ENCODE data around the gene SLC35G2.
A peak's percentile ranks its signal among the peaks of the same experiment; 100 is the strongest.
"Not testable (repeated sequence)": the region's sequence is repeated elsewhere in the genome, so short reads cannot be mapped to it uniquely, and the experiment has no call there.

Gene SLC35G2
- 0.12 to 1.2 (median 0.40) reads per million in 18 experiments for total RNA-seq

DNA sequence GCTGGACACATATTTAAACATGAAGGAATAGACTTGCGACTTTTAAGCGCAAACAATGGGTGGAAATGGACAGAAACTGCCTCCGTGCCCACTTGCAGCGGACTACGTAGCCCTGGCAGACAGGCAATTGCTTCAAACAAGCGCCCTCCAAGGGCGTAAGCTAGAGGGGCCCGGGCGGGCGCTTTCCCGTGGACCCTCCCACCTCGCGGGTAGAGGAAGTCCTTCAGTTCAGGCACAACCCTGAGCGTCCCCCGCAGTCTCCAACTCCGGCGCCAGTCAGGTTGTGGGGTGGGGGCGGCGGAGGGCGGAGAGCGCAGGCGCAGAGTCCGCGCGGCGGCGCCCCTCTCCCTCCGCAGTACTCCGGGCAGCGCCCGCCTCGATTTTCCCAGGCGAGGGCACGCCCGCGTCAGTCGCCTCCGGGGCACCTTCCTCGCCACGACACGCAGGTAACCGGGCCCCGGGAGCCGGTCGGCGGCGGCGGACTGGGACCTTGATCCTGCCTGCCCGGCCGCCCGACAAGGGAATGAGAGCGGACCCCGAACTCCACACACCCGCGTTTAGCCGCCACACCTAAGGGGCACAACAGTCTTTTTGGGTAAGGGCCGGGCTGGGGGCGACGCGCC lies at the start of gene SLC35G2:
SLC35G2 (plus strand) TSS at position 358 of the 623 bp plus-strand sequence. CDS start 35,335 bp downstream, outside the sequence.
- peak in 1 of 2 donors; percentile 13 for DNase-seq

DNA sequence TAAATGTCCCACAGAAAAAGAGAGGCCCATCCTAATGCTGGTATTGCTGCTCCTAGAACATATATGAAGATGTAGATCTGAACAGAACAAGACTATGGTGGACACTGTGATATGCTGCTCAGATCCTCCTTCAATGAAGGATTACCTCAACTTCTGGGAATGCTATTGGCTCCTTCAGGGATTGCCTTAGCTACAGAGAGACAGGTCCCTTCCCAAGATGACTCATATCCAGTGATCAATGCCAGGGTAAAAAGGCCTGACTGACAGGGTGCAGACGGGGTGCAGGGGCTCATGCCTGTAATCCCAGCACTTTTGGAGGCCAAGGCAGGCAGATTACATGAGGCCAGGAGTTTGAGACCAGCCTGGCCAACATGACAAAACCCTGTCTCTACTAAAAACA lies 46.2 kb upstream of the SLC35G2 start:
- no peak for DNase-seq

DNA sequence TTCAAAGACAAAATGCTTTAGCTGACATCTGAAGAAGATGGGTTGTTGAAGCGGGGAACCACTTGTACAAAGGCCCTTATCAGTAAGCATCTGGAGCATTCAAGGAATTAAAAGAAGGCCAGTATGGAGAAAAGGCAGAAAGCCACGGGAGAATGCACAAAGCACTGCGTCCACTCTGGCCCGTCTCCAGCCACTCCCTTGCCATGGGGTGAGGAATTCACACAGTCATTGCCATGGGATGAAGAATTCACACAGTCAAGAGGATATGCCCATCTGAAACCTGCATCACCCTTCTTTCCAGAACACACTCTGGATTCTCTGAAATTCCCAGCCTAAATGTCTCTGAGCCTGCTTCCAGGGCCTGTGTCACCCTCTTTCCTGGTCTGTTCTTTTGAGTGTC lies 40.1 kb upstream of the SLC35G2 start:
- DNase-seq = no peak

DNA sequence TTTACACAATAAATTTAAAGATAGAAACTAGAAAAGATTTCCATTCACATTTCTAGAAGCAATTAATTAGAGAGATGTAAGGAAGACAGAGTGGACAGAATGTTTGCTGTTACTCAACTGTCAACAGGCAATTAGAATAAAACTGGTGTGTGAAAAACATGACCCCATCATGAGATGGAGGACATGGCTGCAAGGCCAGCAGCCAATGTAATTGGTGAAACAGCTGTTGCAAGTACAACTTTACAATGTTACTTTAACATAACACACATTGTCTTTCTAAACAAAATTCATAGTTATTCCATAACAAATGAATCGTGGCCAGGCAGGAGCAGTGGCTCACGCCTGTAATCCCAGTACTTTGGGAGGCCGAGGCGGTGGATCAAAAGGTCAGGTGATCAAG lies 38.2 kb upstream of the SLC35G2 start:
- DNase-seq = no peak

DNA sequence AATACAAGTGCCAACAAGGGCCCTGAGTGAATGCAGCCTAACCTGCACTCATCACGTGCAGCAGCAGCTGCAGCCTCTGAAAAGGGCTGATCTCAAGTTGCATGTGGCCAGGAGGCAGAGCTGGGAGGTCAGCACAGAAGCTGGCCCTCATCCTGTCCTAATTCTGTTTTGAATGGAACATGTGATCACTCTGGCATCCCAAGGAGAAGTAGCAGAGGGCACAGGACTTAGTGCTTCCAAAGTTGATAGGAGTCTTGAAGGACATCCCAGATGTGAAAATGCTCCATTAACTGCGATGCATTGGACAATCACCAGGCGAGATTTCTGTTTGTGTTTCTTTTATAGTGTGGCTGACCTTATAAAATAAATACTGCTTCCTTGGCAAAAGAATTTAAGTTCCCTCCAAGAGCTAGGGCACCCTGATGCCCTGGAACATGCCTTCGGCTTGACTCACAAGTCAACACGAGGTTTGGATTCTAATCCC lies 35.2 kb upstream of the SLC35G2 start:
- no peak for DNase-seq

DNA sequence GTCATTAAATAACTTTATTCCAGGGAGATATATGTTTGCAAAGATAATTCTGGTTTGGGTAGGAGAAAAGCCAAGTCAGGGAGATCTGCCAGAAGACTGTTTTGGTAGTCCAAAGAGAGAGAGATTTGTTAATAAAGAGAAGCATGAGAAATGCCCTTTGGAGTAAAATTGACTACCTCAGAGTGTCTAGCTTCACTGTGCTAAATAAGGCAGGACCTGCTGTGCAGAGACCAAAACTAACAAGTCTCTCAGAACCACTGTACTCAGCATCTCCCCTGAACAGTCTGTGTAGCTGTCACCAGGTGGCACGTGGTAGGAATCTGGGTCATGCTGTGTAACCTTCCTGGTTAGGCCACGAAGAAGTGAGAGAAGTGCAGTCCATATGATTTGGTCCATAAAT lies 31.6 kb upstream of the SLC35G2 start:
- DNase-seq = peak; percentile 33 to 45

DNA sequence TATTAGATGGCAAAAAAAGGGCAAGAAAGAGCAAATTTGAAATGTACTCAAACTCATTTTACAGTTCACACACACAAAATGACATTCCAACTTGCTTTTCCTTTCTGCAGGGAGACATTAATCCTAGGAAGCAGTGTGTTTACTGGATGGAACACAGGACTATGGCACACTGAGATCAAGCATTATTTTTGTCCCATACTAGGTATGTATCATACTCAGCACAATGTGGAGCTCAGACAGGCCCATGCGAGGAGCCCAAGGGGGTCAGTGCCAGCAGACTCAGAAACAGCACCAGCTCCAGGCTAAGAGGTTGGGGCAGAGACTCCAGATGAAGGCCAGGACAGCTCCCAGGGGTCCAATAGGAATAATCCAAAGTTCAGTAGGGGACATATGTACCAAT lies 30.8 kb upstream of the SLC35G2 start:
- DNase-seq = no peak

DNA sequence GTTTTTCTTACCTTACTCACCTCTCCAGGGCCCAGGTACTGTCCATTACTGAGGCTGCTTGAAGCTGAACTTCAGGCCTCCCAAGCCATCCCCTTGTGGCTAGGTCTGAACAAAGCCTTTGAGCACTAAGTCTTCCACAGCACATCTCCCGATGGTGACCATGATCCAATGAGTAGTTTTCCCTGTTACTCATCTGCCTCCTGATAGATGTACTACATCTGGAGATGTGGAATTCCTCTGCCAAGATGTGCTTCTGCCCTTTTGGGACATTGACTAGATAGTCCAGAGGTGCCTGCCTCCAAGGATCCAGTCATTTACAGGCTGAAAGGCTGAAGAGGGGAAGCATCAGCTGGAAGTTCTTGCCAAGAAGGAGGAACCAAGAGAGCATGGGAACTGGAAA lies 28.9 kb upstream of the SLC35G2 start:
- peak in 1 of 2 donors; percentile 1 for DNase-seq

DNA sequence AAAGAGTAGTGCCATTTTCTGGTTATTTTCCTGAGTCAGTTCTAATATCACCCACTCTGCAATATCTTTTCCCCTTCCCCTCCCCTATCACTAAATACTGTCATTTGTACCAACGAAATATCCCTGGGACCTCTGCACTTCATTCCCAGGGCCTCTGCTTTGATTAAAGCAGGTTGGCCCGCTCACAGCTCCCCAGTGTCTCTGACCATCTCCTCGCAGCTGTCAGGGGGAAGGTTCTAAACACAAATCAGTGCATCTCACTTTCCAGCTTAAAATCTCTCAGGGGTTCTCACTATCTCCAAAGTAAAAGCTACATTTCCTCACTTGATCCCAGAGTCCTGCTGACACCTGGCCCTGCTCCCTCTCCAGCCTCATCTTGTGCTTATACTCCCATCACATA lies 28.1 kb upstream of the SLC35G2 start:
- DNase-seq = no peak

DNA sequence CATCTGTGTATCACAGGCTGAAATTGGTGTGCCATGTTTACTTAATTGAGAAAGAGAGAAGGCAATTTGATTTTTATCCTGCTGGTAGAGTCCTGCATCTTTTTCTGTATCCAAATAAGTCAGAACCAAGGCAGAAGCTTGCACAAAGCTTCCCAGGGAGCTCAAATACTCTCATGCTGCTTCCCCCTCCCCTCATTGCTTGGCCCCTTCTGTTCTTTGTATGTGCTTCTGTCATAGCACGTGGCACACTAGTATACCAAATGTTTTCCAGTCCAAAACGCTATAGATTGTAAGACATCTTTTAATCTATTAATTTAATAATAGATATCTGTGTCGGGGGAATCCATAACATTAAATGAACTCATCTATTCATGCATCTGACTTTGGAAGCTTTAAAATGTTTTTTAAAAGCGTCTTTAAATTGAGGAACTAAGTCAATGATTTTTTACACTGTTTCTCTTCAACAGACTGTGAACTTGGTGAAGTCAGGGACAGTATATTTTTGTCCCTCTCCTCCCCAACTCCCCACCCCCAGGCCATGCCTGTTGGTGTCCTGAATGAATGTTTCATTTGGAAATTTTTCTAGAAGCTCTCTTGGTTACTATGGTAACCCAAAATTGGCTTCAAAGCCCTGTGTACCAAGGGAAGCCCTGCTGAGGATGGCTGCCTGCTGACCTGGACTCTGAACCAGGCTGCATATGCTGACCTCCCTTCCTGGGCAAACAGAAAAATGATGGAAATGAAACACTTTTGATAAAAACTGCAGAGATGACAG lies 26.2 kb upstream of the SLC35G2 start:
- DNase-seq = no peak

DNA sequence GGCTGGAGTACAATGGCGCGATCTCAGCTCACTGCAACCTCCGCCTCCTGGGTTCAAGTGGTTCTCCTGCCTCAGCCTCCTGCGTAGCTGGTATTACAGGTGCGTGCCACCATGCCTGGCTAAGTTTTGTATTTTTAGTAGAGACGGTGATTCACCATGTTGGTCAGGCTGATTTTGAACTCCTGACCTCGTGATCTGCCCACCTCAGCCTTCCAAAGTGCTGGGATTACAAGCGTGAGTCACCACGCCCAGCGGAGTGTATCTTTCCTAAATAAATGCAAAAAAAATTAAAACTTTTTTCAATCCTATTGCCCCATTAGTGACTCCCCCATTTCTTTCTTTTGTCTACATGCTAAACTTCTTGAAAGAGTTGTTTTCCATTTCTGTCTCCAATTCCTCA lies 17.8 kb upstream of the SLC35G2 start:
- DNase-seq = not testable (repeated sequence)

DNA sequence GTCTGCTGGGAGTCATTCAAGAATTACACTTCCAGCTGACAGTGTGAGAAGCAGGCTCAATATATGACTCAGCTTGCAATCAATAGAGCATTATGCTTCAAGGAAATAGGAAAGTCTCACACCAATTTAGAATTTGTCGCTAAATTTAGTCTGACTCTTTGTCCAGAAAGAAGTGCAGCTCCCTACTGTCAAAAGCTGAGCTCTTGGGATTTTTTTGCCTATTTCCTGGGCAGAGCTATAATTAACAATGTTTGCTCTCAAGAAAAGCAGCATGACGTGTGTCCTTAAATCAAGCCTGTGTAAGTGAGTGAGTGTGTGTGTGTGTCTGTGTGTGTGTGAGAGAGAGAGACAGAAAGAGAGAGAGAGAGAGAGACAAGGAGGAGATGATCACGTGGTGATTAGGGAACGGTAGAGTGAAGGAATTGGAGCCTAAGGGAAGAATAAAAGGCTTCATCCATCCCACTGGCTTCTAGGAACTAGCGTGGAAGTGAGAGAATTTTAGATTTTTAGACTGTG lies 16.4 kb upstream of the SLC35G2 start:
- DNase-seq = no peak

DNA sequence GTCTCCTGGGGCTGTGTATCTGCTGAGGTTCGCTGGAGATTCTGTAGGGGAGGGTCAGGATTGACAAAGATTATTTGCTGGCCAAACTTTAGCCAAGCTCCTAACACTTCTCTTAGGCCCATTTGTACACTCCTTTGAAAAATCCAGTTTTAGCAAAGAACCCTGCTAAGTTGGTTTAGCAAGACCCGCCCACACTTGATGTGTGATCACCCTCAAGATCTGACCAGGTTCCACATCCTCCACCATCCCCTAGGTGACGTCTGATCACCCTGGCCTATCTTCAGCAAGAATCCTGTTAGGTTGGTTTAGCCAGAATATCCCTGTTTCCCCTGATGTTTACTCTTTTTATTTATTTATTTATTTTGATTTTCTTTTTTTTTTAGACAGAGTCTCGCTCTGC lies 14.8 kb upstream of the SLC35G2 start:
- DNase-seq = peak in 1 of 2 donors; percentile 29

DNA sequence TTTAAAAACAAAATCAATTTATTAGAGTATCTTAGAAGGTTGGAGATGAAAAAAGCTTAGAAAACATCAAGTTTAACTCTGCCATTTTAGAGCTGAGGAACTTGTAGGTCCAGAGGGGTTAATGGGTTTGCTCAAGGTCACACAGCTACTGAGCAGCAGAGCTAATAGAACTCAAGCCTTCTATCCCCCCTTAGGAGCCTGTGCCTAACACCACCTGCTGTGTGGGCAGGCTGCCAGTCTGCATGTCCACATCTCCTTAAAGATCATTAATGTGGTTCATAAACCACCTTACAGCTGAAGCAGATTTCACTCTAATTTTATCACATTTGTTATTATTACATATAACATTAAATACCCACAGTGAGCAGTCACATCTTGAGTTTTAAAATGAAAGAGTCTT lies 14.1 kb upstream of the SLC35G2 start:
- no peak for DNase-seq

DNA sequence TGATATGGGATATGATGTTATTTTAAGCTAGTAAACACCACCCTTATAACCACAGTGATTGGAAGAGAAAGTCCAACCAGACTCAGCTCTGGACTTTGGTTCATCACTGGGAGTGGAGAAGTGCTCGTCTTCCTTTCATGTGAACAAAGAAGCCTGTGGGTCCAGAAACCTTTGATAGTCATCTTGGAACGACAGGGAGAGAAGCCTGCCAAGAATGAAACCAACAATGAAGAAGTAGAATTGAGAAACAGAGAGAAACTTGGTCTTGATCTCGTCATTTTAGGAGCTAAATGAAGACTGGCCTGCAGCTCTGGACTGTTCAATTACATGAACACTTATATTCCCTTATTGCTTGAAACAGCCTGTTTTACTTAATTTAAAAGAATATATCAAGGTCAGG lies 13.1 kb upstream of the SLC35G2 start:
- DNase-seq = no peak

DNA sequence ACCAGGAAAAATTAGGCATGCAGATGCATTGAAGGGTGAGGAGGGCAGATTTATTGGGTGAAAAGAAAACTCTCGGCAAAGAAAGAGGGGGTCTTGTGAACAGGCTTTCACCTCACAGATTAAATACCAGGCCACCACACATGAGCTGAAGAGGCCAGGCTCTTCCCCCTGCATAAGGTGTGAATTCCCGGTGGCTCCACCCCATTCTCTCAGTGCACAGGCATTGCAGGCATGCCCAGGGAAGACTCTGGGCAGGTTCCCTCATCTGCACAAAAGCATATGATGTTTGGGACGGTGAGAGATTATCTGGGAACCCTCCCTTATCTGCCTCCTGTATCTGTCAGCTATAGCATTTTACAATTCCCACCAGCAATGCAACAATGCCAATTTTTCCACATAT lies 7.2 kb upstream of the SLC35G2 start:
- DNase-seq = no peak

DNA sequence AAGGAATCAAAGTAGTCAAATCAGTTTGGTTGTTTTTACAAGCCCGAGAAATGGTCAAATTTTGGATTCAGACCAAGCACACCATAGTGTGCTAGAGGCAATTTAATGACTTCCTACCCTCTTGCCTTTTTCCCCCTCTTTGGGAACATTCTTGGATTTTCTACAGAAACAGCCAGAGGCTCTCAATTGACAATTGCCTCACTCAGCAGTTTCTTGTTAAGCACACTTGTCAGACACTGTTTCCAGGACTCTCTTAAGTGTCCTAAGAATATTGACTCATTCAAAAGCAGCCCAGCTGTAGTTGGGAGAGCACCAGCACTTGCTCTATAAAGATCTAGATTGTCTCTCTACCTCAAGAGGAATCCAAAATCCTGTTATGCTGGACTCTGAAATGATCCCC lies 1.5 kb upstream of the SLC35G2 start:
- no peak for DNase-seq

DNA sequence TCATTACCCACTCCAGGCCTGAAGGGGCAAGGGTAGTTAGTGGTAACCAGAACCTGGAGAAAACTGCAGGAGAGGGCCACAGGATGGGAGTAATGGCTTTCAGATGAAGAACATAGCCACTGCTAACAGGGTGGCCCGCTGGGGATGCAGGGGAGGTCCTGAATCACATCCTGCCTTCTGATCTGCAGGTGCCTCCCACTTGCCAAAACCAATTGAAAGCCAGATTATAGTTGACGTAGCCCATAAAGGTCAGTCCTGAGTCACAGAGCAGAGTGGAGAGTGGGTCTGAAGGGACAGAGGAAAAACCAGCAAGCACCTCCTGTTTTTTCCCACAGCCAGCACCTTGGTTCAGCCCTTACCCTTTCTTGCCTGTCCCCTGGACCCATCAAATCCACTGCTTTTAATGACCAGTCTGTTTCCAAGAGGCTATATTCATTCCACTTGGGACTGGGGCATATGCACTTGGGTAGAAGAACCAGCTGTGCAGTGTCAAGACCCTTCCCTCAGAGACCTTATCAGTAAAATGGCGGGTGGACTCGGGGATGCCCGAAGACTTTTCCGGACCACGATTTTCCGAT lies 646 bp upstream of the SLC35G2 start:
- DNase-seq = no peak

DNA sequence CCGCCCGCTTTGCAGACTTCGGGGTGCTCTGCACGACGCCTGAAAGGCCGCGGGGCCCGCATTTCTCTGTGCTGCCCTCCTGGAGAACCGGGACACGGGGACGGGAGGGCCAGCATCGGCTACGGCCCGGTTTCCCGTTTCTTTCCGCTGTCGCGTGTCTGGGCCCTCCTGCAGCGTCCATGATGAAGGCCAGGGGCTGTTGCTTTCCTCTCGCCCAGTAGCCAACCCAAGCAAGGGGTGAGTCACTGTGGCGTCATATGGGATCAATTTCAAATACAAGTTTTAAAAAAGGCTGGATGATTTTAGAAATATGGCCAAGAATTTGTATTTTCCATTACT lies 435 bp downstream of the SLC35G2 start:
- peak in 1 of 2 donors; percentile 3 for DNase-seq

DNA sequence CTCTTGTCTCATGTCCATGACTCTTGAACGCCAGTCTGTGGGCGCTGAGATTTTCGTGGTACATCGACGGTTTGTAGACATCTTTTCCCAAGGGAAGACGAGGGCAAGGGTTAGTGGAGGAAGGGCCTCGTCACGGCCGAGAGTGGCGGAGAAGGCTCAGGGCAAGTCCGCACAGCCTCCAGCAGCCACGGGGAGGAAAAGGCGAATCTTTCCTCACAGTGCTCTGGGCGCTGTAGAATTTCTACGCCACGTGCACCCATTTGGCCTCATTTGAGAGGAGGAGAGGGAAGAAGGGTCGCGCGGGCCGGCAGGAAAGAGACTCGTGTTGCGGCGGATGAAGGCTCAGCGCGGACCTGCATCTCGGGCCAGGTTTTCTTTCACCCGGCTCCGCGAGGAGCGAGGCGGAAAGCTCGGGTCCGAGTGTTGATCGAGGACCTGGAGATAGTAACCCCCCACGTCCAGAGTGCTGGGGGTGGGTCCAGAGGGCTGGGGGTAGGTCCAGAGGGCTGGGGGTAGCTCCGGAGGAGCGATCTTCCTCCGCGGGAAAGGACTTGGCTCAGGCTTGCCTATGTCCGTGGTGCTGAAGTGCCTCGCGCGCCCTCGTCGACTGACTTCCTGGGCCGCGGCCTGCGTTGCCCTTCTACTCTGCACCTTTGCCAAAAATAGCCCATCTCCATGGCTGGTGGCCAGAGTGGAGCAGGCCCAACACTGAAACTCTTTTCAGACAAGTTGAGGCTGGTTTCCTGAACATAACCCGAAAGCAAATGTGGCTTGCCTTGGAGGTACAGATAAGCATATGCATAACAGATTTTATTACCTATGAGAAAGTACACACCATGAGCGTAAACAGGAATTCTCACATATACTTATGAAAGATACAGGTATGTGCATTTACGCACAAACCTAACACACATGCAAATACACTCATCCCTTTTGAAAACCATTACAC lies 1.1 kb downstream of the SLC35G2 start:
- peak; percentile 26 to 42 for DNase-seq

DNA sequence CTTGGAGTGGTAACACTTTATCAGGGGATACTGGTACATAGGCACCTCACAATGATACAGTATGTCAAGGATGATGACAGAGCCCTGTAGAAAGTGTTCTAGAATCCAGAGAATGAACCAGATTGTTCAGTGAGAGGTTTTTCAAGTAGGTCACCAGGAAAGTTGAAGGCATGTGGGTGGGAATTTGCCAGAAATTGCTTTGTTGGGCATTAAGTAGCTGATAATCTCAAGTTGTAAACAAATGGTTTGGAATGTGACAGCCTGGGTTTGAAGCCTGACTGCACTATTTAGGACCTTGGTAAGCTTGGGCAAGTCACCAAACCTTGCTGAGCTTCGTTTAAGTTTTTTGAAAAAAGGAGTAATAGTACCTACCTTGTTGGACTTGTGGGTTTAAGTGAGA lies 12.5 kb downstream of the SLC35G2 start:
- DNase-seq = no peak

DNA sequence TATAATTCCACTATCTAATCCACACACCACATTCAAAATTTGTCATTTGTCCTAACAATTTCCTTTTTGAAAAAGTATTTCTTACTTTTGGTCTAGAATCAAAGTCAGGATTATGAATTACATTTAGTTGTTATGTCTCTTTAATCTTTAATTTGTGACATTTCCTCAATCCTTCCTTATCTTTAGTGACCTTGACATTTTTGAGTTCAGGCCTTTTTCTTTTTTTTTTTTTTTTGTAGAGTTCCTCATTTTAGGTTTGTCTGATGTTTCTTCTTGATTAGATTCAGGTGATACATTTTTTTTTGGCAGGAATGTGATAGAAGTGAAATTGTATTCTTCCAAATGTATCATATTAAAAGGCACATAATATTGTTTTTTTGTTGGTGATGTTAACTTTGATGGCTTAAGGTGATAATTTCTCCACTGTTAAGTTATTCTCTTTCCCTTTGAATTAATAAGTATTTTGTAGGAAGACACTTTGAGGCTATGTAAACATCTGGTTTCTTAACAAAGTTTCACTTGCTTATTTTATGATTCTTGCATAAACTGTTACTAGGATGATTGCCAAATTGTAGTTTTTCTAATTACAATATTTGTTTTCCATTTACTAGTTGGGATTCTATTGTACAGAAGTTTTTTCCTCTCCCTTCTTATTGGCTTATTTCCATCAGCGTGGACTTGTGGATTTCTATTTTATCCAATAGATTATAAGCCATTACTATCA lies 16.3 kb downstream of the SLC35G2 start:
- DNase-seq = no peak

Data from inflammatory macrophage (primary cell).